Epithelial cell of esophagus (primary cell): ENCODE data around the gene PLEKHA3.
"Not testable (repeated sequence)": the region's sequence is repeated elsewhere in the genome, so short reads cannot be mapped to it uniquely, and the experiment has no call there.

Experiments
- DNase-seq: peaks from one replicate; pipeline ENCODE4 v3.0.0; 2010; ENCODE audit warnings: low read depth
- H3K4me3 ChIP-seq: 2 replicates; pipeline ENCODE4 v1.5.1; 2011; ENCODE audit warnings: mild to moderate bottlenecking, low read length, control low read depth
- CTCF ChIP-seq: IDR thresholded peaks from 2 replicates; pipeline ENCODE4 v1.5.1; 2011; ENCODE audit warnings: low read depth, mild to moderate bottlenecking, low read length, control low read depth, inconsistent platforms; ENCODE audit not compliant: insufficient read depth; ENCODE audit errors: missing control alignments

Gene PLEKHA3

GRCh38 chr2:178450774-178451525 is 29.3 kb upstream of the PLEKHA3 start, which contains the start of the genes PJVK and PRKRA:
TSS of gene PJVK (plus strand) at chr2:178451378. CDS start at chr2:178453410, 2,032 bp downstream.
TSS of gene PRKRA (minus strand) at chr2:178451175. CDS start at chr2:178451030, 145 bp downstream.
- TF ChIP-seq CTCF, result no peak
- peak; percentile 98 for DNase-seq
- peak within 1 kb of the TSS; percentile 73 for H3K4me3 ChIP-seq

GRCh38 chr2:178452334-178452733 is 27.9 kb upstream of the PLEKHA3 start:
- DNase-seq, result no peak
- no peak overlapping the region for H3K4me3 ChIP-seq
- no peak for TF ChIP-seq CTCF

GRCh38 chr2:178452870-178453269 is 27.4 kb upstream of the PLEKHA3 start:
- no peak for TF ChIP-seq CTCF

GRCh38 chr2:178455947-178456346 is 24.3 kb upstream of the PLEKHA3 start:
- DNase-seq, result no peak
- TF ChIP-seq CTCF, result no peak
- no peak overlapping the region for H3K4me3 ChIP-seq

More at GRCh38 chr2:178452870-178453269, 27.4 kb upstream of the PLEKHA3 start:
- no peak for DNase-seq
- H3K4me3 ChIP-seq, result no peak overlapping the region

GRCh38 chr2:178457390-178457886 is 22.8 kb upstream of the PLEKHA3 start:
- no peak for DNase-seq
- H3K4me3 ChIP-seq, result no peak overlapping the region
- no peak for TF ChIP-seq CTCF

- no peak for TF ChIP-seq CTCF
- no peak overlapping the region for H3K4me3 ChIP-seq
- DNase-seq, result no peak
These were observed 10.9 kb upstream of the PLEKHA3 start for GRCh38 chr2:178469219-178469849.

GRCh38 chr2:178471313-178471712 is 8.9 kb upstream of the PLEKHA3 start:
- H3K4me3 ChIP-seq, DNase-seq: not testable (repeated sequence)
